Measurements from ENCODE around the gene OBP2A. TPM values are rescaled to one million over a fixed set of nuclear protein-coding genes. Genes with fewer than 3 reads are reported as not detected.

OBP2A gene
- total and polyA plus RNA-seq, 12 donors: not detected

GRCh38 chr9:135588371-135588770 is 42.4 kb downstream of the OBP2A start:
- DNase-seq: peak in 1 of 7 donors; percentile 43
- Histone ChIP-seq H3K36me3 (replicated peaks in 1 of 2) (no peaks in the 10 kb centered on the region), H3K27me3 (no peaks in the 10 kb centered on the region), H3K27ac (no peak overlapping the region), H3K4me3 (no peak overlapping the region), H3K9me3 (replicated peaks in 1 of 3) (no peaks in the 10 kb centered on the region), H3K4me1 (replicated peaks in 1 of 2) (peaks cover 10 to 12% of the 10 kb centered on the region in 2 donors)
- WGBS, 4 donors: 94 to 100% (median 95%) methylated on average over 2 to 9 of the region's 9 CpGs; no CpG with 5 or more reads in 1 of the 4 donors
- intact Hi-C loops (cut with DNase I): no loop called here
- TF ChIP-seq CTCF (IDR thresholded peaks at IDR 0.05): no peak
- no peak for TF ChIP-seq POLR2A (IDR thresholded peaks at IDR 0.05)

GRCh38 chr9:135588886-135589595 is 43.1 kb downstream of the OBP2A start:
- TF ChIP-seq POLR2A (IDR thresholded peaks at IDR 0.05): no peak
- TF ChIP-seq CTCF (IDR thresholded peaks at IDR 0.05): no peak
- Histone ChIP-seq H3K4me3 (no peak overlapping the region), H3K36me3 (replicated peaks in 1 of 2) (no peaks in the 10 kb centered on the region), H3K4me1 (replicated peaks in 1 of 2) (peaks cover 6 to 11% of the 10 kb centered on the region in 2 donors), H3K27me3 (no peaks in the 10 kb centered on the region), H3K27ac (no peak overlapping the region), H3K9me3 (replicated peaks in 1 of 3) (no peaks in the 10 kb centered on the region)
- peak in 1 of 7 donors; percentile 42 for DNase-seq
- WGBS, 4 donors: 92 to 93% (median 92%) methylated on average over 11 to 20 of the region's 20 CpGs
- intact Hi-C loops (cut with DNase I): no loop called here

GRCh38 chr9:135589596-135590485 is 43.9 kb downstream of the OBP2A start:
- no peaks in the 10 kb centered on the region for H3K36me3 ChIP-seq (replicated peaks in 1 of 2)
- H3K27me3 ChIP-seq: no peaks in the 10 kb centered on the region
- H3K4me1 ChIP-seq (replicated peaks in 1 of 2): peaks cover 6 to 7% of the 10 kb centered on the region in 2 donors
- DNase-seq: peak in 1 of 7 donors; percentile 18
- no peak overlapping the region for H3K4me3 ChIP-seq
- WGBS, 4 donors: 76 to 83% (median 77%) methylated on average over 11 to 15 of the region's 15 CpGs
- intact Hi-C loops (cut with DNase I): no loop called here
- no peak overlapping the region for H3K27ac ChIP-seq
- TF ChIP-seq CTCF (IDR thresholded peaks at IDR 0.05) (no peak), POLR2A (IDR thresholded peaks at IDR 0.05) (no peak)
- H3K9me3 ChIP-seq (replicated peaks in 1 of 3): no peaks in the 10 kb centered on the region

GRCh38 chr9:135590486-135591079 is 44.7 kb downstream of the OBP2A start:
- no peak overlapping the region for H3K4me3 ChIP-seq
- no peaks in the 10 kb centered on the region for H3K27me3 ChIP-seq
- TF ChIP-seq CTCF (IDR thresholded peaks at IDR 0.05): no peak
- TF ChIP-seq POLR2A (IDR thresholded peaks at IDR 0.05): no peak
- WGBS, 4 donors: 81 to 89% (median 85%) methylated on average over 20 to 25 of the region's 25 CpGs
- H3K27ac ChIP-seq: no peak overlapping the region
- intact Hi-C loops (cut with DNase I): no loop called here
- peak in 1 of 7 donors; percentile 35 for DNase-seq
- H3K36me3 ChIP-seq (replicated peaks in 1 of 2): no peaks in the 10 kb centered on the region
- no peaks in the 10 kb centered on the region for H3K9me3 ChIP-seq (replicated peaks in 1 of 3)
- peaks cover under 1 to 1% of the 10 kb centered on the region in 2 donors for H3K4me1 ChIP-seq (replicated peaks in 1 of 2)

Measured in adrenal gland (tissue), 12 donors.